Measurements from ENCODE around the gene TRHDE.

Gene TRHDE

DNA sequence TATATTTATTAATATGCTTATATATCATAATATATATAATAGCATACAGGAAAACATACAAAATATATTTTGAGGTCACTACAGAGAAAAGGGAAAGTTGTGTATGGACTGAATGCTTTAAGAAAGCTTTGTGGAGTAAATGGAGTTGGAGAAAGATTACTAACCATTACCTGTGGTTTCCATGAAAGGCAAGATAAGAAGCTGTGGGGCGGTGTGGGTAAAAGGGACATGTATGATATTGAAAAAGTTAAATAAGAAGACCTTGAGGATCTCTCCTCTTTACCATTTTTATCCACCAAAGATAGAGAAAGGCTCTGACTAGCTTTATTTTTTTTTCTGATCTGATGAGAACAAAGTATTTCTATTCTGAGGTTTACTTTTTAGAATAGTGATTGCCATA, 404.4 kb downstream of the TRHDE start:
- TF ChIP-seq EZH2phosphoT487 (IDR thresholded peaks at IDR 0.05; ENCODE audit: low read depth), result no peak
- TF ChIP-seq, protein P1, sequence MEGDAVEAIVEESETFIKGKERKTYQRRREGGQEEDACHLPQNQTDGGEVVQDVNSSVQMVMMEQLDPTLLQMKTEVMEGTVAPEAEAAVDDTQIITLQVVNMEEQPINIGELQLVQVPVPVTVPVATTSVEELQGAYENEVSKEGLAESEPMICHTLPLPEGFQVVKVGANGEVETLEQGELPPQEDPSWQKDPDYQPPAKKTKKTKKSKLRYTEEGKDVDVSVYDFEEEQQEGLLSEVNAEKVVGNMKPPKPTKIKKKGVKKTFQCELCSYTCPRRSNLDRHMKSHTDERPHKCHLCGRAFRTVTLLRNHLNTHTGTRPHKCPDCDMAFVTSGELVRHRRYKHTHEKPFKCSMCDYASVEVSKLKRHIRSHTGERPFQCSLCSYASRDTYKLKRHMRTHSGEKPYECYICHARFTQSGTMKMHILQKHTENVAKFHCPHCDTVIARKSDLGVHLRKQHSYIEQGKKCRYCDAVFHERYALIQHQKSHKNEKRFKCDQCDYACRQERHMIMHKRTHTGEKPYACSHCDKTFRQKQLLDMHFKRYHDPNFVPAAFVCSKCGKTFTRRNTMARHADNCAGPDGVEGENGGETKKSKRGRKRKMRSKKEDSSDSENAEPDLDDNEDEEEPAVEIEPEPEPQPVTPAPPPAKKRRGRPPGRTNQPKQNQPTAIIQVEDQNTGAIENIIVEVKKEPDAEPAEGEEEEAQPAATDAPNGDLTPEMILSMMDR (IDR thresholded peaks at IDR 0.05; ENCODE audit: low read depth, low read length), result no peak
- H3K79me2 ChIP-seq (ENCODE audit: low read length), result no peaks in the 10 kb centered on the region
- H3K9ac ChIP-seq (ENCODE audit: low read length), result no peak overlapping the region
- H3K4me1 ChIP-seq (ENCODE audit: low read length), result peaks cover 16% of the 10 kb centered on the region
- no peaks in the 10 kb centered on the region for H4K20me1 ChIP-seq (ENCODE audit: insufficient read depth, low read length)
- no peaks in the 10 kb centered on the region for H3K36me3 ChIP-seq (replicated peaks; ENCODE audit: low read depth, low read length)
- no peak overlapping the region for H3K4me2 ChIP-seq (ENCODE audit: low read length)
- no peaks in the 10 kb centered on the region for H3K9me3 ChIP-seq (ENCODE audit: insufficient read depth, low read length)
- no peak overlapping the region for H3K4me3 ChIP-seq (ENCODE audit: low read length)
- no peak overlapping the region for H3K27ac ChIP-seq (ENCODE audit: low read length)
- H2AFZ ChIP-seq (ENCODE audit: low read depth, low read length), result no peak overlapping the region
- H3K27me3 ChIP-seq (ENCODE audit: low read depth, low read length), result no peaks in the 10 kb centered on the region

- Histone ChIP-seq H2AFZ (ENCODE audit: low read depth, low read length) (no peak overlapping the region), H3K4me2 (ENCODE audit: low read length) (no peak overlapping the region), H3K9me3 (ENCODE audit: insufficient read depth, low read length) (no peaks in the 10 kb centered on the region), H3K4me3 (ENCODE audit: low read length) (no peak overlapping the region), H3K79me2 (ENCODE audit: low read length) (no peaks in the 10 kb centered on the region), H3K4me1 (ENCODE audit: low read length) (peaks cover 16% of the 10 kb centered on the region), H3K27ac (ENCODE audit: low read length) (no peak overlapping the region), H3K9ac (ENCODE audit: low read length) (no peak overlapping the region), H4K20me1 (ENCODE audit: insufficient read depth, low read length) (no peaks in the 10 kb centered on the region), H3K36me3 (replicated peaks; ENCODE audit: low read depth, low read length) (no peaks in the 10 kb centered on the region), H3K27me3 (ENCODE audit: low read depth, low read length) (no peaks in the 10 kb centered on the region)
- TF ChIP-seq, protein P1 (IDR thresholded peaks at IDR 0.05; ENCODE audit: low read depth, low read length), result no peak
- no peak for TF ChIP-seq EZH2phosphoT487 (IDR thresholded peaks at IDR 0.05; ENCODE audit: low read depth)
Observed at GRCh38 chr12:72677139-72677538, 405.0 kb downstream of the TRHDE start.

DNA sequence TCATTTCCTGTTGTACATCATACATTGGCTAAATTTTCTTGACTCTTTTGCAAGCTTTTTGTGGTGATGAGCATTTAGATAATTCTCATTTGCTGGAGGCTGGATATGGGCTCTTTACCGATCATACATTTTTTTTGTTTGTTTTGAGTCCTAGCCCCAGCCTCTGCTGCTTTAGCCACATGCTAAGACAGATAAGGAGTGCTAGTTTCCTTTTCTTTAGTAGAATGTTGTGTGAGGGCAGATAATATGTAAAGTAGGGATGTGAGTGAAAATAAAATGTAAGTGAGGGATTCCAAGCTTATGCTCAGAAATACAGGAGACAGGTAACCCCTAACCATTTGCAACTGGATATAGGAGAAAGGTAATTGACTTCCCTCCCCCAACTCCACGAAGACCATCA, 405.7 kb downstream of the TRHDE start:
- Histone ChIP-seq H3K4me2 (ENCODE audit: low read length) (no peak overlapping the region), H3K36me3 (replicated peaks; ENCODE audit: low read depth, low read length) (no peaks in the 10 kb centered on the region), H2AFZ (ENCODE audit: low read depth, low read length) (no peak overlapping the region)

GRCh38 chr12:72679147-72679757, 407.1 kb downstream of the TRHDE start:
- Histone ChIP-seq H3K9me3 (ENCODE audit: insufficient read depth, low read length) (no peaks in the 10 kb centered on the region), H4K20me1 (ENCODE audit: insufficient read depth, low read length) (no peaks in the 10 kb centered on the region), H3K27ac (ENCODE audit: low read length) (no peak overlapping the region), H3K79me2 (ENCODE audit: low read length) (no peaks in the 10 kb centered on the region), H3K4me3 (ENCODE audit: low read length) (no peak overlapping the region), H3K4me2 (ENCODE audit: low read length) (no peak overlapping the region), H3K9ac (ENCODE audit: low read length) (no peak overlapping the region), H3K27me3 (ENCODE audit: low read depth, low read length) (no peaks in the 10 kb centered on the region), H3K4me1 (ENCODE audit: low read length) (peaks cover 4% of the 10 kb centered on the region), H3K36me3 (replicated peaks; ENCODE audit: low read depth, low read length) (no peaks in the 10 kb centered on the region), H2AFZ (ENCODE audit: low read depth, low read length) (no peak overlapping the region)
- no peak for TF ChIP-seq EZH2phosphoT487 (IDR thresholded peaks at IDR 0.05; ENCODE audit: low read depth)
- TF ChIP-seq, protein P1 (IDR thresholded peaks at IDR 0.05; ENCODE audit: low read depth, low read length), result no peak

More for the DNA sequence above, 405.7 kb downstream of the TRHDE start:
- Histone ChIP-seq H4K20me1 (ENCODE audit: insufficient read depth, low read length) (no peaks in the 10 kb centered on the region), H3K27me3 (ENCODE audit: low read depth, low read length) (no peaks in the 10 kb centered on the region), H3K4me1 (ENCODE audit: low read length) (peaks cover 16% of the 10 kb centered on the region), H3K4me3 (ENCODE audit: low read length) (no peak overlapping the region), H3K9ac (ENCODE audit: low read length) (no peak overlapping the region), H3K79me2 (ENCODE audit: low read length) (no peaks in the 10 kb centered on the region), H3K9me3 (ENCODE audit: insufficient read depth, low read length) (no peaks in the 10 kb centered on the region), H3K27ac (ENCODE audit: low read length) (no peak overlapping the region)
- no peak for TF ChIP-seq EZH2phosphoT487 (IDR thresholded peaks at IDR 0.05; ENCODE audit: low read depth)
- TF ChIP-seq, protein P1 (IDR thresholded peaks at IDR 0.05; ENCODE audit: low read depth, low read length), result no peak
